Endothelial cell (in vitro differentiated cells): Measurements from ENCODE around the gene STRA8. TPM values are rescaled to one million over a fixed set of nuclear protein-coding genes. Genes with fewer than 3 reads are reported as not detected.

Experiments
- DNase-seq: peaks from one replicate; pipeline ENCODE4 v3.0.0; 2021; ENCODE audit warnings: low spot score
- H3K27ac Mint-ChIP-seq: one replicate; pipeline ENCODE4 v1.8.0; 2021; ENCODE audit warnings: mixed read lengths, inconsistent platforms; ENCODE audit not compliant: unreplicated experiment
- H3K27me3 Mint-ChIP-seq: one replicate; pipeline ENCODE4 v1.8.0; 2021; ENCODE audit warnings: mild to moderate bottlenecking, moderate library complexity, mixed read lengths, inconsistent platforms; ENCODE audit not compliant: unreplicated experiment
- H3K36me3 Mint-ChIP-seq: one replicate; pipeline ENCODE4 v1.8.0; 2021; ENCODE audit warnings: mild to moderate bottlenecking, low read depth, mixed read lengths, inconsistent platforms; ENCODE audit not compliant: unreplicated experiment
- H3K4me1 Mint-ChIP-seq: one replicate; pipeline ENCODE4 v1.8.0; 2021; ENCODE audit warnings: mild to moderate bottlenecking, mixed read lengths, inconsistent platforms; ENCODE audit not compliant: unreplicated experiment
- H3K4me3 Mint-ChIP-seq: one replicate; pipeline ENCODE4 v1.8.0; 2021; ENCODE audit warnings: mild to moderate bottlenecking, mixed read lengths, inconsistent platforms; ENCODE audit not compliant: unreplicated experiment
- H3K9me3 Mint-ChIP-seq: one replicate; pipeline ENCODE4 v1.8.0; 2021; ENCODE audit warnings: mixed read lengths, inconsistent platforms; ENCODE audit not compliant: unreplicated experiment
- total RNA-seq: library from RNA; stranded (reverse); fragmentation: NEBNext Ultra II Directional; extraction: Animal tissue kit (Norgen Biotek cat#: 25700); gene quantifications from one replicate; pipeline ENCODE4 v1.2.1, GENCODE V29; 2021; ENCODE audit not compliant: unreplicated experiment
- TF ChIP-seq, protein P1 (sequence below): fragments of 200-600 bp; sonication (generic); IDR thresholded peaks from one replicate; pipeline ENCODE4 v1.5.0; 2021; ENCODE audit warnings: antibody characterized with exemption; ENCODE audit not compliant: unreplicated experiment

Gene STRA8
- total RNA-seq, 1 donor from 2014 or later, result not detected

DNA sequence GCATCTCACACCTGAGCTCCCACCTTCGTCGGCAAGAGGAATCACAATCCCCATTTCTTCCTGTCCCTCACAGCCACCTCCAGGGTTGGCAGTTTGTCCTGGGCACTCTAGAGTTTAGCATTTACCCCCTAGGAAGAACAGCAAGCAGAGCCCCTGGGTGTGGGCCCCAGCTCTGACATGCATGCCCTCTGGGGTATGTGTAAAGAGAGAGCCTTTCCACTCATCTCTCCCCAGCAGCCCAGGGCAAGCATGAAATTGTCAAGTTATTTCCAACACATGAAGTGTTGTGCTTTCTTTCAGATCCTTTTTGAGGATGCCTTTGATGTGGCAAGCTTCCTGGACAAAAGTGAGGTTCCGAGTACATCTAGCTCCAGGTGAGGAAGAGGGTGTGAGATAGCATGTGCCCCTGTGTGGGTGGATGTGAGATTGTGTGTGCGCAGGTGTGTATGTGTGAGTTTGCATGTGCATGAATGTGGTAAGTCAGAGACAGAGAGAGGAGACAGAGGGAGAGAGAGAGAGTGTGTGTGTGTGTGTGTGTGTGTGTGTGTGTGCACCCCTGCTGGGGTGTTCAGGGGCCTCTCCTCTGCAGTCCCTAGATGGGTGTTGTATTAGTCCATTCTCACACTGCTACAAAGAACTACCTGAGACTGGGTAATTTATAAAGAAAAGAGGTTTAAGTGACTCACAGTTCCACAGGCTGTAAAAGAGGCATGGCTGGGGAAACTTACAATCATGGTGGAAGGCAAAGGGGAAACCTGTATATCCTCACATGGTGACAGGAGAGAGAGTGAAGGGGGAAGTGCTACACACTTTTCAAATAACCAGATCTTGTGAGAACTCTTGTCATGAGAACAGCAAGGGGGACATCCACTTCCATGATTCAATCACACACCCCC lies 18.1 kb downstream of the STRA8 start:
- H3K36me3 Mint-ChIP-seq, result no peaks in the 10 kb centered on the region
- peaks cover 2% of the 10 kb centered on the region for H3K27me3 Mint-ChIP-seq
- no peak for DNase-seq
- H3K4me3 Mint-ChIP-seq, result no peak overlapping the region
- H3K4me1 Mint-ChIP-seq, result peaks cover 8% of the 10 kb centered on the region
- no peak overlapping the region for H3K27ac Mint-ChIP-seq
- H3K9me3 Mint-ChIP-seq, result no peaks in the 10 kb centered on the region
- TF ChIP-seq, protein P1, sequence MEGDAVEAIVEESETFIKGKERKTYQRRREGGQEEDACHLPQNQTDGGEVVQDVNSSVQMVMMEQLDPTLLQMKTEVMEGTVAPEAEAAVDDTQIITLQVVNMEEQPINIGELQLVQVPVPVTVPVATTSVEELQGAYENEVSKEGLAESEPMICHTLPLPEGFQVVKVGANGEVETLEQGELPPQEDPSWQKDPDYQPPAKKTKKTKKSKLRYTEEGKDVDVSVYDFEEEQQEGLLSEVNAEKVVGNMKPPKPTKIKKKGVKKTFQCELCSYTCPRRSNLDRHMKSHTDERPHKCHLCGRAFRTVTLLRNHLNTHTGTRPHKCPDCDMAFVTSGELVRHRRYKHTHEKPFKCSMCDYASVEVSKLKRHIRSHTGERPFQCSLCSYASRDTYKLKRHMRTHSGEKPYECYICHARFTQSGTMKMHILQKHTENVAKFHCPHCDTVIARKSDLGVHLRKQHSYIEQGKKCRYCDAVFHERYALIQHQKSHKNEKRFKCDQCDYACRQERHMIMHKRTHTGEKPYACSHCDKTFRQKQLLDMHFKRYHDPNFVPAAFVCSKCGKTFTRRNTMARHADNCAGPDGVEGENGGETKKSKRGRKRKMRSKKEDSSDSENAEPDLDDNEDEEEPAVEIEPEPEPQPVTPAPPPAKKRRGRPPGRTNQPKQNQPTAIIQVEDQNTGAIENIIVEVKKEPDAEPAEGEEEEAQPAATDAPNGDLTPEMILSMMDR, result no peak

DNA sequence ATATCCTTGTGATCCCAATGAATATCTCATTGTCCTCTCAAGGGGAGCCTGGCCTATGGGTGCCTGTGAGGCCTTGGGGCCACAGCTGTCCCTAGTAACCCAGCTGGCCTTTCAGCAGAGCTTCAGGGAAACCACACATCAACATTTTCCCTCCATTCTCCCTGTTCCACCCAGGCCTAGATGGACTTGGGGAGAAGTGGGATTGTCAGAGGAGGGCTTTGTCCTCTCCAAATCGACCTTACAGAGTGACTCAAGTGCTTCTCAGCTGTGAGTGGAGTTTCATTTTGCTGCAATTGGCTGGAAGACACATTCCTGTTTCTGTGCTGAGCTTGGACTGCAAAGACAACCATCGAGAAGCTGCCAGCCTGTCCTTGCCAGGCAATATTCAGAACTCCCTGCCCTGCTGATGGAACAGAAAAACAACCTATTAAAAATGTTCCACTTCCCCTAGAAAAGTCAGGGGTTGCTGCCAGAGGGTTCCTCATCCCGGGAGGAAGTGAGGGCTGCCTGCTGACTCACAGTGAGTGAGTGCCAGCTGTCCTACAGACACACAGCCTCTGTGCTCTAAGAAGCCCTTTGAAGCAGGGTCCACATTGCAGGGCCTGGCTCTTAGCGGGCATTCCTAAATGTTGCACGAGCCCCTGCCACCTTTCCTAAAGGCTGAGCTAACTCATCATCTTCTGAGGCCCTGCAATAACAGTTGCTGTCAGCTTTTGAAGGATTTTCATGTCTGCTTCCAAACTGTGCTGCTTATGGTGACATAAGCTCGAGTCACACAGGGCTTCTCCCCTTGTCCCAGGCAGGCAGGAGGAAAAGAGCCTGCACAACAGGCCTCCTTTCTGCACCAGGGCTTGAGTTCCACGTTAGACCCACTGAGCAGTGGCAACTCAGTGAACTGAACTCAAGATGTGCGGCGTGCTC lies 20.5 kb downstream of the STRA8 start:
- Mint-ChIP-seq H3K4me1 (peaks cover 8% of the 10 kb centered on the region), H3K27ac (no peak overlapping the region), H3K27me3 (no peaks in the 10 kb centered on the region), H3K9me3 (no peaks in the 10 kb centered on the region), H3K4me3 (no peak overlapping the region), H3K36me3 (no peaks in the 10 kb centered on the region)
- DNase-seq, result peak; percentile 12
- TF ChIP-seq, protein P1, result no peak

DNA sequence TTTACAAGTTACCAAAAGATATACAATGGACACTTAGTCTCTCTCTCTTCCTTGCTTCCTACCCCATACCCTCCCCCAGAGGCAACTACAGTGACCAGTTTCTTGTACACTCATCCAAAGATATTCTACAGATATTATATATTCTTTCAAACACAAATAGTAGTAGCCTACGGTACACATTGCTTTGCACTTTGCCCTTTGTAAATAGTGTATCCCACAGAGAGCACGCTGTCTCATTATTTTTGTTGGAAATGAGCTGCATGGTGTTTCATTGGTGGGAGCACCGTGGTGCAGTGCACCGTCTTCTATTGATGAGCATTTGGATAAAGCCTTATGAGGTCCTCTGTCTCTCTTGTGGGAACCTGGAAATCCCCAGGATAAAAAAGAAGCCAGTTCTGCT lies 24.2 kb downstream of the STRA8 start:
- H3K27ac Mint-ChIP-seq, result no peak overlapping the region
- H3K36me3 Mint-ChIP-seq, result no peaks in the 10 kb centered on the region
- DNase-seq, result no peak
- H3K4me1 Mint-ChIP-seq, result peaks cover 11% of the 10 kb centered on the region
- TF ChIP-seq, protein P1, result no peak
- H3K27me3 Mint-ChIP-seq, result peaks cover 4% of the 10 kb centered on the region
- H3K9me3 Mint-ChIP-seq, result no peaks in the 10 kb centered on the region
- H3K4me3 Mint-ChIP-seq, result no peak overlapping the region

DNA sequence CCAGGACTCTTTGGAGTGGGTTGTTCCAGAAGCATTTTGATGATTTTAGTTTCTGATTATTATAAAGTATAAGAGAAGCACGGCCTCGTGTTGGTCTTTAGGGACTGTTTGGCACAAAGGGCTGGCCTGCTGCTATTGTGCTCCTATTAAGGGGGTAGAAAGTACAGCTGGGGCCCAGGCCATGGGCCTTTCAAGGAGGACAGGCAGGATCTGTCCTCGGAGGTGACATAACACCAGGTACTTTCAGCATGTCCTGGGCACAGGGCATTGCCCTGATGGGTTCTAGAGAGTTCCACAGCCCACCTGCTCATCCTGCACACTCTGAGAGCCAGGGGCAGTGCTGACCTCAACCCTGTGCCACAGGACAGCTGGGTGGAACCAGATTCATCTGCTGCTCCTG lies 24.9 kb downstream of the STRA8 start:
- H3K27me3 Mint-ChIP-seq, result peaks cover 4% of the 10 kb centered on the region
- TF ChIP-seq, protein P1, result no peak
- no peaks in the 10 kb centered on the region for H3K9me3 Mint-ChIP-seq
- peaks cover 11% of the 10 kb centered on the region for H3K4me1 Mint-ChIP-seq
- no peak for DNase-seq
- H3K36me3 Mint-ChIP-seq, result no peaks in the 10 kb centered on the region
- no peak overlapping the region for H3K4me3 Mint-ChIP-seq
- H3K27ac Mint-ChIP-seq, result no peak overlapping the region
